HG03521 (cell line): ENCODE measurements around the gene SIGMAR1.
"Not testable (repeated sequence)": the region's sequence is repeated elsewhere in the genome, so short reads cannot be mapped to it uniquely, and the experiment has no call there.

Experiments used
- ATAC-seq: cut with Tn5 transposase; IDR thresholded peaks from one replicate; pipeline ENCODE4 v1.9.1; 2021; ENCODE audit warnings: mild to moderate bottlenecking, moderate library complexity; ENCODE audit not compliant: unreplicated experiment

Gene SIGMAR1

DNA sequence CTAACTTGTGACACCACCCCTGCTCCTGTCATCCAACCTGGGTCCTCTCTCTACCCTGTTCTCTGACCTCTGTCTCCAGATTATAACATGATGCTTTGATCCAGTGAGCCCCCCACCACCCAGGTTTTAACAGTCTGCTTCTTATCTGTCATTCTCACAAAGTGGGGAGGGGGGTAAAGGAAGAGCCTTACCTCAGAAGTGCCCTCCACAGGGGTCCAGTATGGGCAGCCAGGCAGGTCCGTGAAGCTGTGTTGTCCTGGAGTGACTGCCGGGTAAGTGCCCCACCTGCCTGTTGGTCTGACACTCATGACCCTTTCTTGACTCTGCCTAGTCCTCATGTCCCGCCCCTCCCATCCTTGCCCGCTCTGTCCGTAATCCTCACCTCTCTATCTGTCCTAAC is 17.8 kb upstream of the SIGMAR1 start:
- ATAC-seq: no peak

DNA sequence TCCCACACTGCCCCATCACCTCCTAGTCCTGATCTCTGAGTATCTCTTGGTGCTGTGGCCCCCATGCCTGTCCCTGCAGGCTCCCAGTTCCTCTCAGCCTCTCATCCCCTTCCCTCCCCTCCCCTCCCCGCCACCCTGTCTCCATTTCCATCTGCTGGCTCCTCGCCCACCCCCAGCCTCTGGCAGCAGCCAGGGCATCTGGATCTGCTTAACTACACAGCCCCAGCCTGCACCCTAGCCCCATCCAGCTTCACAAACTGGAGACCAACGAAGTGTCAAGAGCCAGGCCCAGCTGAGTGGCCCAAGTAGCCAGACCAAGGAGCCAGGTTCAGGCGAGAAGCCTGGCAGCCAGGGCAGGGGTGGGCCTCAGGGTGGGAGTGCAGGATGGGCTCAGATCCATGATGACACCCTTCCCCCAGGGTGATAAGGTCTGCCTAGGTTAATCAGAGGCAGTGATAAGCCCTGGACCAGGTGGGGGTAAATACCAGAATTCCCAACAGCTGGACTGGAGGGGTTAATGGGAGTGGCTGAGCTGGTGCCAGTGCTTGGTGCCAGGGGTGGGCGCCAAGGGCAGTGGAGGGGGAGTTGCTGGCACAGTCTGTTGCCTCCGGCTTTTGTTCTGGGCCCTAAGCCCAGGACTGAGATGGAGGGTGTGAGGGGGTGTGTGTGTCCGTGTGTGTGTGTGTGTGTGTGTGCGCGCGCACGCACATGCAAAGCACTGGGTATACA is 16.9 kb upstream of the SIGMAR1 start:
- no peak for ATAC-seq

DNA sequence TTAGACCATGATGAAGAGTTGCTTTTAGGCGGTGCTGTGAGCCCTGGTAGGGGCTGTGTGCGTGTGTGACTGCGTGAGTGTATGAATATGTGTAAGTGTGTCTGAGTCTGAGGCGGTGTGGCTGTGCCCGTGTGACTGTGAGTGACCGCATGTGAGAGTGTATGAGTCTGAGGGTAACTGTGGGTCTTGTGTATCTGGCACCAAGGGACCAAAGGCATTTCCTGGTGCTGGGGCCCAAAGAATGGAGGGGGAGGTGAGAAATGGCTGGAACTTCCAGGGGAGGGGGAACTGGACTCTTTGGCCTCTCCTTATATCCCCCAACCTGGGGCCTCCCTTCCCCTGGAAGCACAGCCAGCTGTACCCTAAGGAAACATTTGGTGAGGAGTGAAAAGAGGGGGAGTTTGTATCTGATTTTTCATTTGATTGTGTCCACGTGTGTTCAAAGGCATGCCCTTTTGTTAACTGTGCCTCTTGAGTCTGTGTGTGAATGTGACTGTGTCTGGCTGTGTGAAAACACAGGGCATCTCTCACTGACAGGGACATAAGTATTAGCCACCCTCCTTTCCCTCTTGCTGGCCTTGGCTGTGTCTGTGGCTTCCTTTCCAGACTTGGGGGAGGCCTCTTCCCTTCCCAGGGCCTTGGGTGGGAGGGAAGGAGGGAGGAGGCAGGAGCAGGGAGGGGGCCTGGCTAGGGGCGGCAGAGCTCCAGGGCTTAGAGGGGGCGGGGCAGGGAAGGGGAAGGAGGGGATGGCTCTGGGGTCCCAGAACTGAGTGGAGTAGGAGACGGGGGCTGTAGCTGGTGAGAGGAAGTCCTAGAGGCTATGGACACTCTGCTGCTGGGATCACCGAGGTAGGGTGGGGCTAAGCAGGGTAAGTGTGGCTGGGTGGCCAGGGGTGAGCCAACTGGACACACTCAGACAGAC is 15.8 kb upstream of the SIGMAR1 start:
- ATAC-seq: no peak

DNA sequence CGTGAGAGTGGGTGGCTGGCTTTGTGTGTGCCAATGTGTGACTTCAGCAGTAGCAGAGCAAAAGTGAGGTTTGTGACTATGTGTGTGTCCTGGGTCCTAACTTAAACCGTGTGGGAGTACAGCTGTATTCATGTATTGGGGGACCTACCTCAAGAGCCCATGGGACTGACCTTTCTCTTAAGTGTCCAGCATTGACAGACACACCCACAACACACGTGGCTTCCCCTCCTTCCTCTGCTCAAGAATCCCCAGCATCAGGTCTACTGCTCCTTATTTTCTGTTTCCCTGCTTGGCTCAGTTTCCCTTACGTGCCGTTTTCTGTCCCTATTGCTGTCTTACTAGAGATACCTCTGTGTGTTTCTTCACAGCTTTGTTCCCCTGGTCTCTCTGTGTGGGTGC is 15.0 kb upstream of the SIGMAR1 start:
- ATAC-seq: no peak

DNA sequence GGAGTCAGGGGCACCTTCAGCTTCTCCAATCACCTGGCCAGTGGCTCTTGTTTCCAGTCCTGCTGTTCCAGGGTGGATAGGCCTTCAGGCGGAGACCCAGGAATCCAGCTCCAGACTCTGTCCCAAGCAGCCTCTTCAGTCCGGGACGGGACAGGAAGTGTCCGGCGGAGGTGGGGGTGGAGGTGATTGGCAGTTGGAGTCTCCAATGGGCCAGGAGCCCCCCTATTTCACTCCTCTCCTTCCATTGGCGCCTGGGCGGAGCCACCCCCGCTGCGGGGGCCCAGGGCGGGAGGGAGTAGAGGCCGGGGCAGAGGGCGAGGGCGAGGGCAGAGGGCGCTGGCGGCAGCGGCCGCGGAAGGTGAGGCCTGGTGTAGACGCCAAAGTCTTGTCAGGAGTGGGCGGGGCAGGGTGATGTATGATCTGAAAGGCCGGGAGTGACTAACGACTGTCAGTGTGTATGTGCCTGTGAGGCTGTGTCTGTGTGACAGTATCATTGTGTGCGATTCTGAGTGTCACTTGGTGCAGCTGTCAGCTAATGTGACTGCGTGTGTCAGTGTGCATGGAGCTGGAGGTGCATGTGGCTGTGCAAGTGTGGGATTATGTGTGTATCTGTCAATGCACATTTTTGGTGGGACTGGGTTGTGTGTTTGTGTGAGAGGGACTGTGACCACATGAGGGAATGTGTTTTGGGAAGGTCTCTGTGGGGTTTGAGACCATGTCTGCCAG is 14.5 kb upstream of the SIGMAR1 start, which contains the start of gene IL11RA:
Gene IL11RA (plus strand): TSS at position 310 of the 726 bp plus-strand sequence. CDS start 3,033 bp downstream, outside the sequence.
- no peak for ATAC-seq

DNA sequence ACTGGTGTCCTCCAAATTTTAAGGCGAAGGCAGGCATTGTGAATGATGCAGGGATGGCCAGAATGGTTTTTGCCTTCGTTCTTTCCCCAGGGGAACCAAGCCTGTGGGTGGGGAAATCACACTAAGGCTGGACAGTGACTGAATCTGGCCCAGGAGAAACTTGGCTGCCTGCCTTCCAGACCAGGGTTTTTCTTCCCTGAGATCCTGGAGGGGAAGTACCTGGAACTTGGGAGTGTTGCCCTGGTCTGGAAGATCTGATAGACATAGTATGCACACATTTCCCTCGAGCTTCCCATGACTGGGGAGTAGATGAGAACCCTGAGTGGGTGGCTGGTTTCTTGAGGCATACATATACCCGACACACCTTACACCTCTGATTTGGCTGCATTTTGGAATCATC is 13.7 kb upstream of the SIGMAR1 start:
- ATAC-seq: no peak

DNA sequence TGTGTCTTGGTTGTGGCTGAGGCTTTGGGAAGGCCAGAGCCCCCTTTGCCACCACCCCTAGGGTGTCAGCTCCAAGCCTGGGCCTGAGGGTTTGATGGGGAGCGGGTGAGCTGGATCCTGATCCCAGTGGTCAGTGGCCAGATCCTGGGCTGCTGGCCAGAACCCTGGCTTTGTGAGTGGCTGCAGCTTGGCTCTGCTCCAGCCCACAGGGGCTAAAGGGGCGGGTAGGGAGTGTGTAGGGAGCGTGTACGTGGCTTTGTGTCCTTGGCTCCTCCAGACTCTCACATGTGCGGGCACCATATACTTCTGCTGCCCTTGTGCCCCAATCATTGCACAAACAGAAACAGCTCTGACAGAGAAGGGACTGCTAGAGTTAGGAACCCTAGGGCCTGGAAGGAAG is 13.2 kb upstream of the SIGMAR1 start:
- no peak for ATAC-seq

DNA sequence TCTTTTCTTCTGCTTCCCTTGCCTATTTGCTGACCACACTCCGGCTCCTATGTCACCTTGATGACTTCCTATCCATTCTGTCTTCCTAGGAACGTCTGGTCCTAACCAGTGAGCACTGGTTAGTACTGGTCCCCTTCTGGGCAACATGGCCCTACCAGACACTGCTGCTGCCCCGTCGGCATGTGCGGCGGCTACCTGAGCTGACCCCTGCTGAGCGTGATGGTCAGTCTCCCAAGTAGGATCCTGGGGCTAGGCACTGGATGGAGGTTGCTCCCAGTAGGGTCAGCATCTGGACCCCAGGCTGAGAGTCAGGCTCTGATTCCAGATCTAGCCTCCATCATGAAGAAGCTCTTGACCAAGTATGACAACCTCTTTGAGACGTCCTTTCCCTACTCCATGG is 11.1 kb upstream of the SIGMAR1 start:
- no peak for ATAC-seq

DNA sequence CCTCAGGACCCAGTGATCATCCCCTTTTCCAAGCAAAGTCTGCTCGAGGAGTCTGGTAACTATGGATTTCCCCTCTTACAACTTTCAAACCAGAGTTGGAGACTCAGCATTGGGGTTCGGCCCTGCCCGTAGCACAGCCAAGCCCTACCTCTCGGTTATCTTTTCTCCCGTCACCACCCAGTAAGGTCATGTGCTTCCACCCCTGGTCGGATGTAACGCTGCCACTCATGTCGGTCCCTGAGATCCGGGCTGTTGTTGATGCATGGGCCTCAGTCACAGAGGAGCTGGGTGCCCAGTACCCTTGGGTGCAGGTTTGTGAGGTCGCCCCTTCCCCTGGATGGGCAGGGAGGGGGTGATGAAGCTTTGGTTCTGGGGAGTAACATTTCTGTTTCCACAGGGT is 10.1 kb upstream of the SIGMAR1 start:
- no peak for ATAC-seq

DNA sequence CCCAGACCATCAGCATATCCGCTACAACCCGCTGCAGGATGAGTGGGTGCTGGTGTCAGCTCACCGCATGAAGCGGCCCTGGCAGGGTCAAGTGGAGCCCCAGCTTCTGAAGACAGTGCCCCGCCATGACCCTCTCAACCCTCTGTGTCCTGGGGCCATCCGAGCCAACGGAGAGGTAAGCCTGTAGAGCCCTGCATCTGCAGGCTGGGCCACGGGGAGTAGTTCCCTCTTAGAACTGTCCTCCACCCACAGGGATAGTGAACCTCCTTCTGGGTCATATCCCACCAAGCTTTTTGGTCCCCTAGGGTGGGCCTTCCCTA is 9.5 kb upstream of the SIGMAR1 start:
- ATAC-seq: no peak

DNA sequence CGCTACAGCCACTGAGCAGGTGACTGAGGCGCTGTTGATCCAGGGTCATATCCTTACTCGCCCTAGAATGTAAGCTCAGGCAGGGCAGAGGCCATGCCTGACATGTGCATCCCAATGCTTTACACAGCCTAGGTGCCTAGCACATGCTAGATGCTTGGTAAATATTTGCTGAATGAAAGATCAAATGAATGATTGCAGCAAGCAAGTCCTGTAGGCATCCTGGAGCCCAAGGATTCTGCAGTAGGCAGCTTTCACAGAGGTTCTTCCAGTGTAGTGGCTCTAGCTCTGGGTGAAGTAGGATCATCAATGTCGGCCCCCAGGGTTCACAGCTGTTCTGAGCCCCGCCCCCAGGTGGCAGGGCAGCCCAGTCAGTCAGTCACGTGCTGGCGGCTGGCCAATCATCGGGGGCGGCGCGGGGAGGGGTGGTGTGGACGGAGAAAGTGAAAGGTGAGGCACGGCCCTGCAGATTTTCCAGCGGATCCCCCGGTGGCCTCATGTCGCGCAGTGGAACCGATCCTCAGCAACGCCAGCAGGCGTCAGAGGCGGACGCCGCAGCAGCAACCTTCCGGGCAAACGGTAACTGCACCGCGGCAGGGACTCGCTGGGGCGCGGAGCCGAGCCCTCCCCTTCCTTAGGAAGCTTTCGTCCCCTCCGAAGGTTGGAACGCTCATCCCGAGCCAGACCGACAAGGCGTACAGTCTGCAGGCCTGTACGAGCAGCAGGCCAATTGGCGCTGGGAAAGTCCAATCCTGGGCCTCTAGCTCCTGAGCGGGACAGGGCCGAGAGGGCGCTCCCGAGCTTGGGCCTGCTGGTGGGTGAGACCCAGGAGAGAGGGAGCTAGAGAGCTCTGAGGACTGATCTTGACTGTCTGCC is 8.9 kb upstream of the SIGMAR1 start, which contains the start of gene GALT:
Gene GALT (plus strand): TSS at position 465 of the 873 bp plus-strand sequence. CDS start 30 bp downstream, at position 495.
- peak; percentile 90 for ATAC-seq

DNA sequence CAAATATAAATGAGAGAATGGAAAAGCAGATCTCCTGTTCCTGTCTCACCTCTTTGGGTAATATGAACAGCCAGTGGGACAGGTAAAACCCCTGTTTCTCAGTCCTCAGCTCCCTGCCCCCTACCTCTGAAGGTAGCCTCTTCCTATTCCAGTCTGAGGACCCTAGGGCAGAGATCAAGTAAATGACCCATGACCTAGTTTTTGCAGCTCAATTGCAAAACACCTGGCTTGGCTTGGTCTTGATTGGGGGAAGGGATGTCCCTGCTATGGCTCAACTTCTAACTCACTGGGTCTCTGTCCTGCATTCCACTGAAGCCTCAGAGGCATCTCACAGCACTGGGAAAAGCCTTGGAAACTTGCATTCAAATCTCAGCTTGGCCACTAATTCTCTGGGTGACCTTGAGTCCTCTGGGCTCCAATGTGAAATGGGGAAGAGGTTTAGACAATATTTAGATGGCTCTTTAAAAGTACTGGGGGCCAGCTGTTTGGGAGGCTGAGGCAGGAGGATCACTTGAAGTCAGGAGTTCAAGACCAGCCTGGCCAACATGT is 7.3 kb upstream of the SIGMAR1 start:
- ATAC-seq: no peak

DNA sequence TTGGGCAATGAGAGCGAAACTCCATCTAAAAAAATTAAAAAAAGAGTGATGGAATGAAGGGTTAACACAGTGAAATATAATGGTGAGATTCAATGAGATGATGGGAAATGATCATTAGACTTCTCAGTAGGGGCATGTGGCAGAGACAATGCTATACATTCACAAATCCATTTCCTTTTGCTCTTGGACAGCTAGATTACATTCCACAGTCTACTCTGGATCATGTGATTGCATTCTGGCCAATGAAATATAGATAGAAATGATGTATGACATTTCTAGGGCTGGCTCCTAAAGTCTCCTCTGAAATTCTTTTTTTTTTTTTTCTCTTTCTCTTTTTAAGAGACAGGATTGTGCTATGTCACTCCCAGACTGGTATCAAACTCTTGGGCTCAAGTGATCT is 5.1 kb upstream of the SIGMAR1 start:
- no peak for ATAC-seq

DNA sequence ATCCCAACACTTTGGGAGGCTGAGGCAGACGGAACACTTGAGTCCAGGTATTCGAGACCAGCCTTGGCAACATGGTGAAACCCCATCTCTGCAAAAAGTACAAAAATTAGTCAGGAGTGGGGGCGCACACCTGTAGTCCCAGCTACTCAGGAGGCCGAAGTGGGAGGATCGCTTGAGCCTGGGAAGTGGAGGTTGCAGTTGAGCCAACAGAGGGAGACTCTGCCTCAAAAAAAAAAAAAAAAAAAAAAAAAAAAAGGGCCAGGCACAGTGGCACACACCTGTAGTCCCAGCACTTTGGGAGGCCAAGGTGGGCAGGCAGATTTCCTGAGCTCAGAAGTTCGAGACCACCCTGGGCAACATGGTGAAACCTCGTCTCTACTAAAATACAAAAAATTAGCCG is 1.7 kb upstream of the SIGMAR1 start:
- ATAC-seq: not testable (repeated sequence)

DNA sequence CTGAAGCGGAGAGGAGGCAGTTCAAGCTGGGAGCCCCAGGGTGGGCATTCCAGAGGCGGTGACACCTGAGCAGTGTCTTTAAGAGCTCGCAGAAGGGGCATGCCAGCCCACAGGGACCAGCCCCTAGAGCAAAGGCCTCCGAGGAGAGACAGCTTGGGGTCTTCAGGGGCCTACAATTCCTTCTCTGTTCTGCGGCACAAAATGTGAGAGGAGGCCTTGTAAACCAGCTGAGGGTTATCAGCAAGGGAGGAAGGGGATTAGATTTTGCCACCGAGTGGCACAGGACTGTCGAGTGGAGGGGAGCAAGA is 505 bp upstream of the SIGMAR1 start:
- ATAC-seq: no peak

DNA sequence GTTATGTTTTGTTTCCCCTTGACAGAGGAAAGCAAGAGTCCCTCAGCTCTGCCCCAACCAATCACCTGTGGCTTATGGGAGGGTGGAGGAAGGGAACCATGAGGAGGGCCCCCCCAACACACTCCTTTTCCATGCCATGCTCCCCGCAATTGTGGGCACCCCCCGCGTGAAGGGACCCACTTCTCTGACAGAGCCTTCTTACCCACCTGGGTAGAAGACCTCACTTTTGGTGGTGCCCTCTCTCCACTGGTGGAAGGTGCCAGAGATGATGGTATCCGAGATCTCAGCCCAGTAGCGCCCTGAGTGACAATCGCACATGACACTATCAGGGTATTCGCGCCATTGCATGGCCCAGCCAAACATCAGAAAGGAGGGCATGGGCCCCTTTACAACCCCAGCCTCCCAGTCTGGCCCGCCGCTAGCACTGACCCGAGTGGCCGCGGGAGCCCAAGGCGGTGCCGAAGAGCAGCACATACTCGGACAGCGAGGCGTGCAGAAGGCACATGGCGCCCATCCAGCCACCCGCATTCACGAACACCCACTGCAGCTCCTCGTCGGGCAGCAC is 714 bp downstream of the SIGMAR1 start:
- ATAC-seq: peak; percentile 6

DNA sequence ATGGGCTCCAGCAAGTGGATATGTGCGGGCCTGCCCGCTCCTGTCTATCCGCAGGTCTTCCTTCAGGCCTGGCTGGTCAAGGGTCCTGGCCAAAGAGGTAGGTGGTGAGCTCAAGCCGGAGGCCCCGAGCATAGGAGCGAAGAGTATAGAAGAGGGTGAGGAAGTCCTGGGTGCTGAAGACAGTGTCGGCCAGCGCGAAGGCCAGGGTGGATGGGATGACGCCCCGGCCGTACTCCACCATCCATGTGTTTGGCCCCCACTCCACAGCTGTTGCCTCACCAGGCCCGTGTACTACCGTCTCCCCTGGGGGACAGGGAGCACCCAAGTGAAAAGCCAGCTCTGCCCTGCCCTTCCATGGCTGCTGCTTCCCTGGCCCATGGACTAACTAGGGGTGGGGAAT is 2.0 kb downstream of the SIGMAR1 start:
- no peak for ATAC-seq

DNA sequence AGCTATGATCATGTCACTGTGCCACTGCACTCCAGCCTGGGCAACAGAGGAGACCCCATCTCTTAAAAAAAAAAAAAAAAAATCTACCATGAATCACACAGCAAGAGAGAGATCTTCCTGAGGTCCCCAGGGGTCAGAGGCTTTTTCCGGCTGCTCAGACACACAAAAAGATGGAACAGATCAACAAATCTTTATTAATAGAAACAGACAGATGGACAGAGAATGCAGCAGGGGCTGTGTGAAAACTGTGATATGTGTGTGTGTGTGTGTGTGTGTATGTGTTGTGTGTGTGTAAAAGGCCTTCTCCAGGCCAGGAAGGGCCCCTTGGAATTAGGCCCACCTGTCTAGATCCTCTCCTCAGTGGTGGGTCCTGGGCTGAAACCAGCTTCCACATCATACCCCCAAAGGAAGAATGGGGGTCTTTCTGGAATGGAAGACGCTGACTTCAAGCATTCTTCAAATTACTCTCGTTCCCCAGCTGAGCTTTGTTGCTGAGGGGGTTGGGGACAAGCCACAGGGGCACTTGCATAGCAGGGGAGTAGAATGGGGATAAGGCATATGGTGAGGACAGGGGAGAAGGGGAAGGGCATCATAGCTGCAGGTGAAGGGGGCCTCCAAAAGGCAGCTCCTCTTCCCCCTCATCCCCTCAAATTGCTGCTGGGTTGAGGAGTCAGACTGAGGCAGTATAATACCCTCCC is 2.9 kb downstream of the SIGMAR1 start:
- ATAC-seq: no peak

DNA sequence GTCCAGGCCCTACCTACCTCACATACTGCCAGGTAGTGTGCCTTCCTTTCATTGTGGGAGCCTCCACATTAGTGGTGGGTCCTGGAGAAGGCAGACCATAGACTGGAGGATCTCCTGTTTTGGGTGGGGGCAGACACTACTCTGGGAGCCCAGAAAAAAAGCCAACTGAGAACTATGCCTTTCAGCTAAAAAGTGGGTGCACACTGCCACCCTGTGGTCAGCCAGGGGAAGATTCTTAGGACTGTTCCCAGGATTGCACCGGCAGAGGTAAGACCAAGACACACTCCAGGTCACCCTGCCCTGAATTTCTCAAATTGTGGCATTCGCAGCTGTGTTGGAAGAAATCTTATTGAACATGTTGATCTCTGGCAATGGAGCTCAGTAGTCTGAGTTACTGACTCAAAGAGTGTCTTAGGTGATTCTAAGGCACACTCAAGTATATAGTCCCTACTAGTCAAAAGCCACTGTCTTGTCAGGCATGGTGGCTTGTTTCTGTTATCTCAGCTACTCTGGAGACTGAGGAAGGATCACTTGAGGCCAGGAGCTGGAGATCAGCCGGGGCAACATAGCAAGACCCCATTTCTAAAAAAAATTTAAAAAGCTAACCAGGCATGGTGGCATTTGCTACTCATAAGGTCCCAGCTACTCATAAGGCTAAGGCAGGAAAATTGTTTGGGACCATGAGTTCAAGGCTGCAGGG is 3.6 kb downstream of the SIGMAR1 start:
- no peak for ATAC-seq
